CD4-positive, alpha-beta T cell treated with Interferon alpha-2 for 1 hour (primary cell): ENCODE data around the gene PEX14.

Experiments
- DNase-seq, 2 donors: peaks; one replicate each; pipeline ENCODE4 v3.0.0-alpha.2; 2020 to 2022

The PEX14 gene

DNA sequence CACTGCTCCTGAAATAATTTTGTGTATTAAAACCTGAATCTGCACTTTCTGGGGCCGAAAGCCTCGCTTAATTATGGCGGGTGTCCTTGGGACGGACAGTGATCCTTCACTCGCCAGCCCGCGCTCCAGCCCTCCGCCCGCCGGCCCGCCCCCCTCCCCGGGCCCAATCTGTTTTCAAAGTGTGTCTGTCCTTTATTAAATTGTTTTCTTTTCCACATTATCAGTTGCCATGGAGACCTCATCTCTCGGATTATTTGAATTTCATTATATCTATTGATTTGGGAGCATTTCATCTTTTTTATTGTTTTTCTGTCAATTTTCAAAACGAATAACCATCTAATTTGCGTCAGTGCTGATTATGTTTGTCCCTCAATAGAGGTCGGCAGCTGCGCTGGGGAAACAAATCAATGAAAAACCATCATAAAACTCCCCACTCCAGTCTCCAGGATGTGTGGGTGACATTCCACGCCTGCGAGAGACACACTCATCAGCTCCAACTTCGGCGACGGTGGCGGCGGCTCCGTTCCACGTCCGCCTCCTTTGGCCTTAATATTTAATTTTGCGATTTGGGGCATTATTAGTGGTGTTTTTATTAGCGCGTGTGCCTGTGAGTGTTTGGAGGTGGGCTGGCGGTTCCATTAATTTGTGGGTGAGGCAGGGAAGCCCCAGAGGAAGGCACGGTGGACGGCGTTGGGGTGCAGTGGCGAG lies 197.7 kb downstream of the PEX14 start:
- DNase-seq, result no peak

DNA sequence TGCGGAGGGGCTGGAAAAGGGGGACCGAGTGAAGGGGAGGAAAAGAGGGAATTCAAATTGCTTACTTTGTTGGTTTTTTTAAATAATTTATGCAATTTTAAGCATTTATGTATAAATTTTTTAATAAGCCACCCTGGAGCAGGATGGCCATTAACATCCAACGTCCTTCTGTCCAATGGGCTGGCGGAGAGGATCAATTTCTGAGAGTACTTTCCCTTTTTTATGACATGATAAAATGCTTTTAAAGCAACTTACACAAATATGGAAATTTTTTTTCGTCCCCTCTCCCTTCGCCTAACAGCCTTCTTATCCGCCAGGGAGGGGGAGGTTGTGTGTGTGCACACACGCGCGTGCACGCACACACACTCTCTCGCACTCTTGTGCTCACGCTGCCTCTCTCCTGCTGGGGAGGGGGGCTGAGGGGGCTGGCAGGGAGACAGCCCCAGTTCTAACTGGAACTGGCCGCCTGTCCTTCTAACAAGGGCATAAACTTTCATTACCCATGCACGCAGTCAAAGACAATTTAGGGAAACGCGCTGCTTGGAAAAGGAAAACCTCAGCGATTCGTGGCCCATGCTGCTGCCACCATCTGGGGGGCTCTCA lies 198.5 kb downstream of the PEX14 start:
- DNase-seq, result no peak

DNA sequence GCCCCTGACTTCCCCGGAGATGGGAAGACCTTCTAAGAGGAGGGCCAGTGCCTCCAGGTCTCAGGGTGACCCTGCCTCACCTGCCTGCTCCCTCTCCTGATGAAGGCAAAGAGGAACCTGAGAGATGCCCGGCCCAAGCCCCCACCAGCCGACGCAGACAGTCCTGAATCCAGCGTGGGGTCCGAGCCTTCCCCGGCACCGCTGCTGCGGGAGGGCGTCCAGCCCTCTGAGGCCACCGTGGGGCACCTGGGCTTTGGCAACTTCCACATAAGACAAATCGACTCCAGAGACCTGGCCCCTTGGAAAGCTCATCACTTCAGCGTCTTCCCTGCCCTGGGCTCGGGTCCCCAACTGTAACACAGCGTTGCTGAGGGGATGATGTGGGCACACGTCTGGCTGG lies 199.5 kb downstream of the PEX14 start:
- DNase-seq, result no peak

DNA sequence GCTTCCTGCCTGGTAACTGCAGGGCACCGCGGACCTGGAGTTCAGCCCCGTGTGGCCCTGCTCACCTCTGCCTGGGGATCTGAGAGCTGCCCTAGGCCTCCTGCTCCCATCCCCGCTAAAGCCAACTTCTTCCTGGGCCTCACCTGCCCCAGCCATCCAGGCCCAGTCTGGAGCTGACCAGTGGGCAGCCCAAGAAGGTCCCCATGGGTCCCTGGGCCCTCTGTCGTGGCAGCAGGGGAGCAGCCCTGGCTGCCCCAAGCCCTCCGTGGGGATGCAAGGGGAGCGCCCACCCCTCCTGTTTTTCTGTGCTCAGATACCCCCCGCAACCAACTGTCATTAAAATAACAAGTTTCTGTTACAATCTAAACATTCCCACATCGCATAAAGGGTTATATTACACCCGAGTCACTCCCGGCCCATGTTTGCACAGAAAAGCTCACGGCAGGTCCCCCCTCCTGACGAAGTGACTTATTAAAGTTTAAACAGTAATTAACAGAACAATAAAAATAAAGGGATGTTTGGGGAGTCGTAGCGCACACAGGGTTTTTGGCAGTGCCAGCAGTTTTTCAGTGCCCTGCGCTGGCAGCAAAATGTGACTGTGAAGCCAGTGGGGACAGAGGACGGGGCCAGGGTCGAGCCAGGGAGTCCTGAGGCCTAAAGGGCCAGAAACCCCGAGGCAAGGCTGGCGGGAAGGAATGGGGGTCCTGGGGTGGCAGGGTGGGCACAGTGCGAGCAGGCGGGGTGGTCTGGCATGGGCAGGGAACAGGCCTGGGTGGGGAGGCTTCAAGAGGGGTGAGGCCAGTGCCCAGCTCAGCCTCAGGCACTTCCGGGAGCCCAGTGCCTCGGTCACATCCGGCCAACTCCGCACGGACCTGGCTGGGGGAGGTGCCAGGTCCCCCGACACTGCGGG lies 200.2 kb downstream of the PEX14 start:
- DNase-seq, result no peak

DNA sequence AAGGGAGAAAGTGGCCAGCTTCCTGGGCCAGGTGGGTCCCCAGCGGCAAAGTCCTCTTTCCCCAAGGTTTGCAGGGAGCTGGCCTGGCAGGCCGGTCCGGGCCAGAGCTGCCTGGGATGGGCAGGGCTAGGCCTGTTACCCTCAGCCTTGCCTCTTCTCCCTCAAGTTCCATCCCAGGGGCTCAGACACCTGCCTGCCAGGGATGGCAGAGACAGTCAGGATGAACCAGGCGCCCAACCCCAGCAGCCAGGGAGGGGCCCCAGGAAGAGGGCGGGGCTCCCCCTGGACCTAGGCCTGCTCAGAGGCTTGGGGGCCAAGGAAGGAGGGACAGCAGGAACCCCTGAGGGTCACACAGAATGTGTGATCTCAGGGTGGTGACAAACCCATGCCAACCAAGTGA lies 201.1 kb downstream of the PEX14 start:
- DNase-seq, result no peak

DNA sequence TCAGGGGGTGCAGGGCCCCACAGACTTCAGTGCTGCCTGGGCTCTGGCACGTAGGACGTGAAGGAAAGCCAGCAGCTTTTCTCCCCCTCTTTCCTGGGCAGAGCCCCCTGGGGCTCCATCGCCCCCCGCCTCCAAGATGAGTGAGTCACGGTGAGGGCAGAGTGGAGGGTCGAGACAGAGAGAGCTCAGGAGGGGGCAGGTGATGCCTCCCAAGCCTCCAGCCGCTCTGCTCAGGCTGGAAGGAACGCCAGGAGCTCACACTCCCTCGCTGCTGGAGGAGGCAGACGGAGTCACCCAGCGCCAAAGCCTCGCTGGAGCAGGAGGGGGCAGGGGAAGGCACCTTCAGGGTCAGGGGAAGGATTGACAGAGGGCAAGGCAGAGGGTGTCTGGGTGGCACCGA lies 202.2 kb downstream of the PEX14 start:
- DNase-seq, result no peak

DNA sequence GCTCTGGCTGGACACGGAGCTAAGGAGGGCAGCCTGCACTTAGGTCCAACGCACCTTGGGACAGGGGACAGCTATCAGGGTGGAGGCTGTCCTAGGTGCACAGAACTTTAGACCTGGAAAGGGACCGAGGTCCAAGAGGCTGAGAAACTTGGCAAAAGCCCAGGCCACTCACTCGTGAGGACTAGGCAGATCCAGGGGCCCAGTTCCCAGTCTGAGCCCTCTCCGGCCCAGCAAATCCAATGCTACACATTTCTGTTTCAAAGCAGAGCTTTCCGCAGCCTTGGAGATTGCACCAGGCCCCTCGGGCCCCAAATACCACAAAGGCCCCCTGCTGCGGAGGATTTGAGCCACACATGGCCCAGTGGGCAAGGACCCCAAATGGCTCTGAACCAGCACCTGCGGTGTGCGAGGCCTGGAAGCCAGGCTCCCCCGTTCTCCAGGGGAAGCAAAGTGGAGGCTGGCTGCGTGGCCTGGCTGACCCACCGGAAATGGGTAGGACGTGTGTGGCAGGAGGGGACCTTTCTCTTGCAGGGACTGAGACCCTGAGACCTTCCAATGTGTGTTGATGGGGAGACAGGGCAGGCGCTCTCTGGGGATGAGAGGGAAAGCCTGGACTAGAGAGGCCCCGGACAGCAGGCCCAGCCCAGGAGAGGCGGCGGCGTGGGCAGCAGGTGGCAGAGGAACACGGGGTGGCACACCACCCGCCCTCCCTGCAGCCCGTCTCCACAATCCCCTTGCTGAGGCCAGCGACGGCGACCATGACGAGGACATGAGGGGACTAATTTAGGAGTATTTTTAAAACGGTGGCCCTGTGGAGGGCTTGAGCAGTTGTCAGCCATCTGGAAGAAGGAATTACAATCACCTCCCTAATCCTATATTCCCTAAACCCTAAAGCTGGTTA lies 203.0 kb downstream of the PEX14 start:
- DNase-seq, result no peak

DNA sequence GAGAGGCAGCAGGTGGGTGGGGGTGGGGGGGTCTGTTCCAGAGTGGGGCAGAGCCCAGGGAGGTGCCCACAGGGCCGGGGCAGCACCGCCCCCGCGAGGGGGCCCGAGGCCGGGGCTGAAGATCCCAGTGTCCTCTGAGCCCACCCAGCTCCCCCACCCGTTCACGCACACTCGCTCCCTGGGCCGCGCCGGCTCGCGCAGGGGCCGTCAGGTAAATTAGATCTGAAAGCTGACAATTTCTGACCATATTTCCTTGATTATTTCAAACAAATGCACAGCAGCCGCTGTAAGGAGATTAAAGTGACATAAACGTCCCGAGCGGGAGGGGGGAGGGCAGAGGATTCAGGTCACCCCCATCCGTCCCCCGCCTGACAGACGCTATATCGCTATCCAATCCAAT lies 203.7 kb downstream of the PEX14 start:
- no peak for DNase-seq

DNA sequence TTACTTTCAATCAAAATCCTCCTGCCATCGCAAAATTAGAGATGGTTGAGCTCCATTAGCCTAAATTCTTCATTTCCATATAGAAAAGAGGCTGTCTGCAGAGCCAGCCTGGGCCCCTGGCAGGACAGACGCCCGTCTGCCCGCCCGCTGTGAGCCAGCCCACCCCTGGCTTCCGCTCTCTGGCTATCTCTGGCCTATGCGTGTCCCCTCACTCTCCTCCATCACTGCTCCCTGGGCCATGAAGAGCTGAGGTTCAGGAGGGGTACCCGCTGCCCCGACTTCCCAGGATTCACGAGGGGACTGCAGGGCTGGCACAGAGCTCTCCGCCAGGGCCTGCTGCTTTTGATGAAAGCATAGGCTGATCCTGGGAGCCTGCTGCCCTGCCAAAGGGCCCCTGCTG lies 204.1 kb downstream of the PEX14 start:
- DNase-seq, result no peak

DNA sequence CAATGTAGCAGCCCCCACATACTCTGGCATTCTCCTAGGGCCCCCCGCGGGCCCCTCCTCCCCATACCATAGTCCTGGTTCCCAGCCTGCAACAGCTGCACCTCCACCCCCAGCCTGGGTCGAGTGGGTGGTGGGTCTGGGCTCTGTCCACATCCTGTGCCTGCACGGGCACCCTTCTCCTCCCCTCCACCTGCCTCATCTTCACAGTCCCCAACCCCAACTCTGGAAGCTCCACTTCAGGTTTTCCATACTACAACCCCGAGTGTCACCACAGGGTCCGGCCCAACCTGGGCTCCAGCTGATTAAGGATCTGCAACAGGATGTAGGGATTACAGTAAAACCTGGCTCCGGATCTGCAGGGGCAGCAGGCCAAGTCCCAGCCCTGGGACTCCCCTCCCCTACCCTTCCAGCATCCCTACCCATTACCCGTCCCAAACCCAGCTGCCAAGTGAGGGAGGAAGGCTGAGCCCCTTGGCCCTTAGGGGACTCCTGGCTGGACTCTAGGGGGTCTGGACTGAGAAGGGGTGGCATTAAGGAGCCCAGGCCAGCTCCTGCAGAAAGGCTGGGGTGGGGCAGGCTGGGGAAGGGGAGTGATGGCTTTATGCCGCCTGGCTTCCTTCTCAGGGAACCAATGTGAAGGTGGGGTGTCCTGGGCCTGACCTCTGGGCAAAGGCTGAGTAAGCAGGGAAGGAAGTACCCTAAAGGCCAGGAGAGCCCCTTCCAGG lies 204.9 kb downstream of the PEX14 start:
- DNase-seq, result no peak
